Liver (tissue), 9 donors: ENCODE data around the gene DIP2B. TPM values are rescaled to one million over a fixed set of nuclear protein-coding genes. Genes with fewer than 3 reads are reported as not detected.

Source experiments
- DNase-seq: peaks from one replicate; pipeline ENCODE4 v3.0.0-alpha.2; 2017; ENCODE audit warnings: low spot score
- H3K27ac ChIP-seq, 2 donors: one replicate each; pipeline ENCODE4 v1.7.0; 2013; ENCODE audit warnings: inconsistent platforms in 2 of 2, low read length in 2 of 2, control low read depth in 1 of 2, low read depth in 1 of 2, mild to moderate bottlenecking in 1 of 2
- H3K27me3 ChIP-seq, 4 donors: one replicate each; pipeline versions ENCODE4 v1.6.1 to v1.7.0; 2013; ENCODE audit warnings: low read length in 3 of 4, inconsistent platforms in 1 of 4, mild to moderate bottlenecking in 1 of 4, moderate library complexity in 1 of 4; ENCODE audit not compliant: control insufficient read depth in 4 of 4, insufficient read depth in 4 of 4
- H3K36me3 ChIP-seq, 4 donors: one replicate each; pipeline versions ENCODE4 v1.6.1 to v1.7.0; 2013; ENCODE audit warnings: low read length in 3 of 4, mild to moderate bottlenecking in 3 of 4, low read depth in 1 of 4, moderate library complexity in 1 of 4; ENCODE audit not compliant: control insufficient read depth in 4 of 4, insufficient read depth in 3 of 4
- H3K4me1 ChIP-seq, 4 donors: one replicate each; pipeline versions ENCODE4 v1.6.1 to v1.7.0; 2013; ENCODE audit warnings: low read length in 3 of 4, mild to moderate bottlenecking in 3 of 4, moderate library complexity in 1 of 4; ENCODE audit not compliant: control insufficient read depth in 4 of 4, insufficient read depth in 4 of 4
- H3K4me3 ChIP-seq, 3 donors: one replicate each; pipeline versions ENCODE4 v1.6.1 to v1.7.0; 2013; ENCODE audit warnings: low read length in 3 of 3, control low read depth in 1 of 3, low read depth in 1 of 3, mild to moderate bottlenecking in 1 of 3
- H3K9ac ChIP-seq, 2 donors: one replicate each; pipeline ENCODE4 v1.7.0; 2013; ENCODE audit warnings: low read length in 2 of 2, mild to moderate bottlenecking in 2 of 2, moderate library complexity in 2 of 2, control low read depth in 1 of 2, low read depth in 1 of 2
- H3K9me3 ChIP-seq, 4 donors: one replicate each; pipeline versions ENCODE4 v1.6.1 to v1.7.0; 2013; ENCODE audit warnings: low read length in 3 of 4; ENCODE audit not compliant: control insufficient read depth in 4 of 4
- EGR1 ChIP-seq, 2 donors: IDR thresholded peaks; 2 replicates each; pipeline ENCODE4 v1.6.1; 2016 to 2018; ENCODE audit warnings: antibody characterized with exemption in 2 of 2, low read depth in 2 of 2
- FOXA1 ChIP-seq: IDR thresholded peaks from 2 replicates; pipeline ENCODE4 v1.6.1; 2016; ENCODE audit warnings: antibody characterized with exemption
- FOXA2 ChIP-seq: IDR thresholded peaks from 2 replicates; pipeline ENCODE4 v1.6.1; 2016; ENCODE audit warnings: antibody characterized with exemption
- GABPA ChIP-seq, 2 donors: IDR thresholded peaks in 1 of 2; conservative IDR thresholded peaks in 1 of 2; 2 replicates each; pipeline ENCODE4 v1.6.1; 2016; ENCODE audit warnings: antibody characterized with exemption in 2 of 2, mild to moderate bottlenecking in 1 of 2, moderate library complexity in 1 of 2
- HNF4A ChIP-seq, 2 donors: conservative IDR thresholded peaks; 2 replicates each; pipeline ENCODE4 v1.6.1; 2016; ENCODE audit warnings: antibody characterized with exemption in 2 of 2, mild to moderate bottlenecking in 2 of 2
- HNF4G ChIP-seq: IDR thresholded peaks from 2 replicates; pipeline ENCODE4 v1.6.1; 2016; ENCODE audit warnings: antibody characterized with exemption
- JUND ChIP-seq, 2 donors: IDR thresholded peaks; 2 replicates each; pipeline ENCODE4 v1.6.1; 2016; ENCODE audit warnings: antibody characterized with exemption in 2 of 2
- NR2F2 ChIP-seq: IDR thresholded peaks from 2 replicates; pipeline ENCODE4 v1.6.1; 2016; ENCODE audit warnings: antibody characterized with exemption
- RAD21 ChIP-seq, 2 donors: IDR thresholded peaks; 2 replicates each; pipeline ENCODE4 v1.6.1; 2016; ENCODE audit warnings: antibody characterized with exemption in 2 of 2, mild to moderate bottlenecking in 2 of 2
- RXRA ChIP-seq, 2 donors: IDR thresholded peaks; 2 replicates each; pipeline ENCODE4 v1.6.1; 2017 to 2018; ENCODE audit warnings: antibody characterized with exemption in 2 of 2, mild to moderate bottlenecking in 1 of 2
- SP1 ChIP-seq: IDR thresholded peaks from 2 replicates; pipeline ENCODE4 v1.6.1; 2018; ENCODE audit warnings: antibody characterized with exemption, mild to moderate bottlenecking
- TAF1 ChIP-seq: conservative IDR thresholded peaks from 2 replicates; pipeline ENCODE4 v1.6.1; 2016; ENCODE audit warnings: antibody characterized with exemption, mild to moderate bottlenecking
- YY1 ChIP-seq: IDR thresholded peaks from 2 replicates; pipeline ENCODE4 v1.6.1; 2016; ENCODE audit warnings: antibody characterized with exemption, mild to moderate bottlenecking
- WGBS: extraction: QIAGEN DNeasy Blood & Tissue Kit; methylation state at CpG from one replicate; pipeline ENCODE4 v1.1.7; 2013; 5-methylcytosine and 5-hydroxymethylcytosine counted together
- polyA plus RNA-seq, 2 donors: library from polyadenylated mRNA; stranded (reverse) in 1 of 2; unstranded in 1 of 2; fragments of 200-250 nt in 1 of 2; fragments of >200 nt in 1 of 2; fragmentation: Nextera tagmentation in 1 of 2; extraction: Ambion mirVana in 1 of 2; gene quantifications; one replicate each; pipeline versions ENCODE4 v1.2.1 to v1.2.3, GENCODE V29; 2013 to 2015
- total RNA-seq, 2 donors: library from RNA; depleted of rRNA; stranded (reverse); fragments of >200 nt; gene quantifications; one replicate each; pipeline ENCODE4 v1.2.3, GENCODE V29; 2014
- TF ChIP-seq, protein P1 (sequence below): IDR thresholded peaks from 2 replicates; pipeline ENCODE4 v1.6.1; 2016; ENCODE audit warnings: antibody characterized with exemption, mild to moderate bottlenecking
- TF ChIP-seq, protein P2 (sequence below): IDR thresholded peaks from 2 replicates; pipeline ENCODE4 v1.6.1; 2016; ENCODE audit warnings: antibody characterized with exemption
- TF ChIP-seq, protein P3 (sequence below): IDR thresholded peaks from 2 replicates; pipeline ENCODE4 v1.6.1; 2016; ENCODE audit warnings: antibody characterized with exemption
- donor health status: healthy.
- donor health status: healthy.
- donor health status: healthy.
- donor health status: healthy.
- donor health status: healthy.

Gene DIP2B
- total and polyA plus RNA-seq, 4 donors, result 4.8 to 30.7 (median 13.8) TPM

DNA sequence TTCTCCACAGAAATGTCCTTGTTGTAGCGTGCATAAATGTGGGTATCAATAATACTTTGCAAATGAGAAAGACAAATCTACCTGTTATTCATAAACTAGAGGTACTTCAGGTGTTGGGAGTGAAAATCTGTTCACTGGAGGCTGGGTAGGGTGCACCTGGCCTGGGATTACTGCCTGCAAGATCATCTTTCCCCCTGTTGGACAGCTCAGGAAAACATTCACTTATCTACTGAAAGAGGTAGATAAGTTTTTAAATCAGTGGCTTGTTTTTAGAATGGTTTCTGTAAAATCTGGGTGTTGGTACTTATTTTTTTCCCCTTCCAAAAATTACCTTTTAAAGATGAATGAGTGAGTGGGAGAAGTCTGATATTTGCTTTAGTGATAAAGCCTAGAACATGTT is 95.6 kb downstream of the DIP2B start:
- Histone ChIP-seq H3K4me3 (no peak overlapping the region), H3K36me3 (no peaks in the 10 kb centered on the region), H3K27ac (no peak overlapping the region), H3K9ac (no peak overlapping the region), H3K4me1 (peaks cover 2 to 12% (median 9%) of the 10 kb centered on the region in 4 donors), H3K9me3 (no peaks in the 10 kb centered on the region), H3K27me3 (no peaks in the 10 kb centered on the region)
- 93% methylated on average over 1 of the region's 1 CpG for WGBS
- TF ChIP-seq TAF1, result no peak
- no peak for TF ChIP-seq HNF4A (conservative IDR thresholded peaks at IDR 0.05)
- no peak for TF ChIP-seq SP1
- TF ChIP-seq JUND (IDR thresholded peaks at IDR 0.05), result no peak
- no peak for TF ChIP-seq FOXA1
- TF ChIP-seq, protein P1, sequence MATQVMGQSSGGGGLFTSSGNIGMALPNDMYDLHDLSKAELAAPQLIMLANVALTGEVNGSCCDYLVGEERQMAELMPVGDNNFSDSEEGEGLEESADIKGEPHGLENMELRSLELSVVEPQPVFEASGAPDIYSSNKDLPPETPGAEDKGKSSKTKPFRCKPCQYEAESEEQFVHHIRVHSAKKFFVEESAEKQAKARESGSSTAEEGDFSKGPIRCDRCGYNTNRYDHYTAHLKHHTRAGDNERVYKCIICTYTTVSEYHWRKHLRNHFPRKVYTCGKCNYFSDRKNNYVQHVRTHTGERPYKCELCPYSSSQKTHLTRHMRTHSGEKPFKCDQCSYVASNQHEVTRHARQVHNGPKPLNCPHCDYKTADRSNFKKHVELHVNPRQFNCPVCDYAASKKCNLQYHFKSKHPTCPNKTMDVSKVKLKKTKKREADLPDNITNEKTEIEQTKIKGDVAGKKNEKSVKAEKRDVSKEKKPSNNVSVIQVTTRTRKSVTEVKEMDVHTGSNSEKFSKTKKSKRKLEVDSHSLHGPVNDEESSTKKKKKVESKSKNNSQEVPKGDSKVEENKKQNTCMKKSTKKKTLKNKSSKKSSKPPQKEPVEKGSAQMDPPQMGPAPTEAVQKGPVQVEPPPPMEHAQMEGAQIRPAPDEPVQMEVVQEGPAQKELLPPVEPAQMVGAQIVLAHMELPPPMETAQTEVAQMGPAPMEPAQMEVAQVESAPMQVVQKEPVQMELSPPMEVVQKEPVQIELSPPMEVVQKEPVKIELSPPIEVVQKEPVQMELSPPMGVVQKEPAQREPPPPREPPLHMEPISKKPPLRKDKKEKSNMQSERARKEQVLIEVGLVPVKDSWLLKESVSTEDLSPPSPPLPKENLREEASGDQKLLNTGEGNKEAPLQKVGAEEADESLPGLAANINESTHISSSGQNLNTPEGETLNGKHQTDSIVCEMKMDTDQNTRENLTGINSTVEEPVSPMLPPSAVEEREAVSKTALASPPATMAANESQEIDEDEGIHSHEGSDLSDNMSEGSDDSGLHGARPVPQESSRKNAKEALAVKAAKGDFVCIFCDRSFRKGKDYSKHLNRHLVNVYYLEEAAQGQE, result no peak
- no peak for TF ChIP-seq NR2F2
- TF ChIP-seq RAD21 (IDR thresholded peaks at IDR 0.05), result no peak
- no peak for TF ChIP-seq EGR1 (IDR thresholded peaks at IDR 0.05; ENCODE audit: low read depth in 2 of 2)
- no peak for TF ChIP-seq RXRA (IDR thresholded peaks at IDR 0.05)
- no peak for TF ChIP-seq YY1
- no peak for TF ChIP-seq HNF4G
- no peak for TF ChIP-seq GABPA (IDR thresholded peaks at IDR 0.05 in 1 of 2, conservative IDR thresholded peaks at IDR 0.05 in 1 of 2)
- DNase-seq, result no peak

DNA sequence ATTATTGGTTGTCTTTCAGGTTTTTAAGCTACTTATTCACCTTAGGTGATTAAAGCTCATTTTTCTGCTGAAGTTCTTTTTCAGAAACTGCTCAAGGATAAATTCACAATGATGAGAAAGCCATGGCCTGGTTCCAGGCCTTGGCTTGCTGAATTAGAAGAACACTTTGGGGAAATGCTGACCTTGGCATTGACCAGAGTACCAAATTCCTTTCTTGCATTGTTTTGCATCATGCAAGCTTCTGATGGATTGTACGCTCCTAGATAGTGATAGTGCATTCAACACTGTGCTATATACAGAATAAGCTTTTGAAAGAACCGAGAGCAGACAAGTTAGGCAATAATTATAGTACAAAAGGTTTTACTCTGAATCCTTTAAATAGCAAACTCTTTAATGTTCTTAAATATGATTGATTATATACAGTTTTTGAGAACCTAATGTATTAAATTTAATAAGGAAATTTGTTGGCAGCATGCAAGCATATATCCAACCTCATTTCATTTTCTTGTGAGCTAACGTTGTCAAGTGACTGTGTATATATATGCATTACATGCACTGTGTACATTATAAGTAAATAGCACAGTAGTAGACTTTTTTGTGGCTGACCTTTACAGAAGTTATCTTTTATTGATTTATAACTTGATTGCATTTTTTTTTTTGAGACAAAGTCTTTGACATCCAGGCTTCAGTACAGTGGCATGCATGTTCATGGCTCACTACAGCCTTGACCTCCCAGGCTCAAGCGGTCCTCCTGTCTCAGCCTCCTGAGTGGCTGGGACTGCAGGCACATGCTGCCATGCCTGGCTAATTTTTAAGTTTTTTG is 99.2 kb downstream of the DIP2B start:
- H3K4me1 ChIP-seq, result peaks cover 15 to 31% (median 18%) of the 10 kb centered on the region in 4 donors
- TF ChIP-seq YY1 (no peak), SP1 (no peak), JUND (IDR thresholded peaks at IDR 0.05) (no peak), NR2F2 (peak; percentile 27), TAF1 (no peak), HNF4G (no peak), EGR1 (IDR thresholded peaks at IDR 0.05; ENCODE audit: low read depth in 2 of 2) (no peak), RAD21 (IDR thresholded peaks at IDR 0.05) (peak in 1 of 2 donors; percentile 6)
- TF ChIP-seq, protein P2, sequence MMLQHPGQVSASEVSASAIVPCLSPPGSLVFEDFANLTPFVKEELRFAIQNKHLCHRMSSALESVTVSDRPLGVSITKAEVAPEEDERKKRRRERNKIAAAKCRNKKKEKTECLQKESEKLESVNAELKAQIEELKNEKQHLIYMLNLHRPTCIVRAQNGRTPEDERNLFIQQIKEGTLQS, result no peak
- peaks cover 0 to 2% (median 0%) of the 10 kb centered on the region in 4 donors for H3K36me3 ChIP-seq
- H3K9me3 ChIP-seq, result no peaks in the 10 kb centered on the region
- no peak for DNase-seq
- 66% methylated on average over 4 of the region's 4 CpGs for WGBS
- H3K27ac ChIP-seq, result no peak overlapping the region
- H3K4me3 ChIP-seq, result no peak overlapping the region
- H3K27me3 ChIP-seq, result no peaks in the 10 kb centered on the region
- H3K9ac ChIP-seq, result no peak overlapping the region

DNA sequence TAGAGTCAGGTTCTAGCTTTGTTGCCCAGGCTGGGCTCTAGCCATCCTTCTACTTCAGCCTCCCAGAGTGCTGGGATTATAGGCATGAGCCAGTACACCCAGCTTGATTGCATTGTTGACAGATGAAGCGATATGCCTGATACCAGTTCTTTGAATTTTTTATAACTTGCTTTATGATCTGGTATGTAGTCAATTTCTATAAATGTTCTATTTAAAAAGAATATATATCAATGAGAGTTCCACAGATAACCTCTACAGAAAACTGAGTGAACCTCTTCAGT is 99.8 kb downstream of the DIP2B start:
- no peak for DNase-seq
- H3K36me3 ChIP-seq, result peaks cover 0 to 2% (median 0%) of the 10 kb centered on the region in 4 donors
- no peaks in the 10 kb centered on the region for H3K27me3 ChIP-seq
- 85% methylated on average over 1 of the region's 1 CpG for WGBS
- no peaks in the 10 kb centered on the region for H3K9me3 ChIP-seq
- no peak overlapping the region for H3K27ac ChIP-seq
- H3K4me1 ChIP-seq, result peaks cover 13 to 35% (median 17%) of the 10 kb centered on the region in 4 donors
- H3K9ac ChIP-seq, result no peak overlapping the region
- H3K4me3 ChIP-seq, result no peak overlapping the region
- TF ChIP-seq GABPA (IDR thresholded peaks at IDR 0.05 in 1 of 2, conservative IDR thresholded peaks at IDR 0.05 in 1 of 2) (no peak), TAF1 (no peak), YY1 (no peak), JUND (IDR thresholded peaks at IDR 0.05) (no peak), SP1 (no peak), HNF4G (no peak), FOXA1 (no peak), RAD21 (IDR thresholded peaks at IDR 0.05) (no peak), NR2F2 (no peak), FOXA2 (no peak), RXRA (IDR thresholded peaks at IDR 0.05) (no peak)
- TF ChIP-seq, protein P3, sequence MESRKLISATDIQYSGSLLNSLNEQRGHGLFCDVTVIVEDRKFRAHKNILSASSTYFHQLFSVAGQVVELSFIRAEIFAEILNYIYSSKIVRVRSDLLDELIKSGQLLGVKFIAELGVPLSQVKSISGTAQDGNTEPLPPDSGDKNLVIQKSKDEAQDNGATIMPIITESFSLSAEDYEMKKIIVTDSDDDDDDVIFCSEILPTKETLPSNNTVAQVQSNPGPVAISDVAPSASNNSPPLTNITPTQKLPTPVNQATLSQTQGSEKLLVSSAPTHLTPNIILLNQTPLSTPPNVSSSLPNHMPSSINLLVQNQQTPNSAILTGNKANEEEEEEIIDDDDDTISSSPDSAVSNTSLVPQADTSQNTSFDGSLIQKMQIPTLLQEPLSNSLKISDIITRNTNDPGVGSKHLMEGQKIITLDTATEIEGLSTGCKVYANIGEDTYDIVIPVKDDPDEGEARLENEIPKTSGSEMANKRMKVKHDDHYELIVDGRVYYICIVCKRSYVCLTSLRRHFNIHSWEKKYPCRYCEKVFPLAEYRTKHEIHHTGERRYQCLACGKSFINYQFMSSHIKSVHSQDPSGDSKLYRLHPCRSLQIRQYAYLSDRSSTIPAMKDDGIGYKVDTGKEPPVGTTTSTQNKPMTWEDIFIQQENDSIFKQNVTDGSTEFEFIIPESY, result no peak
- TF ChIP-seq, protein P2, result no peak
- TF ChIP-seq, protein P1, result no peak
